K562 (cell line): ENCODE data around the gene WTIP. TPM values are rescaled to one million over a fixed set of nuclear protein-coding genes. Genes with fewer than 3 reads are reported as not detected.

Experiments used
- ESRRA ChIP-seq: fragments of 450-650 bp; IDR thresholded peaks from 2 replicates; pipeline ENCODE4 v1.6.1; 2014; ENCODE audit warnings: low read depth, mild to moderate bottlenecking, moderate library complexity, borderline replicate concordance
- GMEB1 ChIP-seq: fragments of 250-450 bp; sonication (Bioruptor Pico); IDR thresholded peaks from 2 replicates; pipeline ENCODE4 v1.4.0; 2020; ENCODE audit warnings: mild to moderate bottlenecking
- HDAC2 ChIP-seq: fragments of 450-650 bp; IDR thresholded peaks from 2 replicates; pipeline ENCODE4 v1.6.1; 2016; ENCODE audit warnings: mild to moderate bottlenecking
- KLF13 ChIP-seq: fragments of 450-650 bp; IDR thresholded peaks from 2 replicates; pipeline ENCODE4 v1.6.1; 2016; ENCODE audit warnings: missing genetic modification characterization, low read depth, mild to moderate bottlenecking, missing compliant biosample characterization, moderate library complexity, borderline replicate concordance
- MAX ChIP-seq: sonication (generic); formaldehyde crosslinking; IDR thresholded peaks from 2 replicates; pipeline ENCODE4 v1.9.0; 2022; ENCODE audit warnings: mild to moderate bottlenecking, missing genetic modification reagents
- MNT ChIP-seq, 2 experiments: fragments of 450-650 bp; conservative IDR thresholded peaks; 2 replicates each; pipeline ENCODE4 v1.6.1; 2017; ENCODE audit warnings: mild to moderate bottlenecking in 2 of 2, moderate library complexity in 2 of 2
- NFE2 ChIP-seq: IDR thresholded peaks from 2 replicates; pipeline ENCODE4 v1.6.1; 2014; ENCODE audit warnings: antibody characterized with exemption, low read depth
- NFIX ChIP-seq: fragments of 250-450 bp; sonication (Bioruptor Pico); IDR thresholded peaks from 2 replicates; pipeline ENCODE4 v1.4.0; 2020; ENCODE audit warnings: low read depth, mild to moderate bottlenecking, moderate library complexity
- NONO ChIP-seq, 2 experiments: fragments of 200-400 bp in 1 of 2; fragments of 450-650 bp in 1 of 2; formaldehyde crosslinking in 1 of 2; IDR thresholded peaks; 2 replicates each; pipeline ENCODE4 v1.6.1; 2017; ENCODE audit warnings: low read depth in 2 of 2, mild to moderate bottlenecking in 2 of 2, moderate library complexity in 2 of 2, low read length in 1 of 2
- SFPQ ChIP-seq: fragments of 200-400 bp; formaldehyde crosslinking; IDR thresholded peaks from 2 replicates; pipeline ENCODE4 v1.6.1; 2017; ENCODE audit warnings: mild to moderate bottlenecking, low read depth, low read length, moderate library complexity
- SMAD3 ChIP-seq: fragments of 450-650 bp; formaldehyde crosslinking; conservative IDR thresholded peaks from 2 replicates; pipeline ENCODE4 v1.4.0; 2020; ENCODE audit warnings: mild to moderate bottlenecking
- STAT5B ChIP-seq: fragments of 250-450 bp; sonication (Bioruptor Pico); IDR thresholded peaks from 2 replicates; pipeline ENCODE4 v1.8.0; 2021; ENCODE audit warnings: mild to moderate bottlenecking, inconsistent platforms
- ZNF398 ChIP-seq: fragments of 250-450 bp; sonication (Bioruptor Pico); IDR thresholded peaks from 2 replicates; pipeline ENCODE4 v1.8.0; 2021; ENCODE audit warnings: moderate library complexity, mild to moderate bottlenecking, inconsistent platforms
- ZNF518B ChIP-seq: fragments of 250-450 bp; sonication (Bioruptor Pico); IDR thresholded peaks from 2 replicates; pipeline ENCODE4 v1.5.0; 2021; ENCODE audit warnings: mild to moderate bottlenecking, moderate library complexity
- polyA plus RNA-seq, 8 experiments: library from polyadenylated mRNA; depleted of rRNA in 4 of 8; stranded (reverse) in 5 of 8; unstranded in 3 of 8; fragments of >200 nt; fragmentation: Nextera tagmentation in 2 of 8; fragmentation: Illumina TruSeq in 1 of 8; extraction: Ambion mirVana in 2 of 8; extraction: Trizol in 1 of 8; gene quantifications; 2 replicates each; pipeline versions ENCODE4 v1.2.1 to v1.2.3, GENCODE V29; 2011 to 2014; ENCODE audit warnings: inconsistent platforms in 1 of 8, missing spikeins in 1 of 8
- total RNA-seq, 7 experiments: library from RNA; depleted of rRNA in 6 of 7; stranded (reverse); fragments of >200 nt in 6 of 7; fragmentation: Illumina TruSeq in 2 of 7; extraction: Trizol in 2 of 7; gene quantifications; 2 replicates each; pipeline versions ENCODE4 v1.2.1 to v1.2.3, GENCODE V29; 2011 to 2021; ENCODE audit warnings: low replicate concordance in 1 of 7

Gene WTIP
- total and polyA plus RNA-seq, 9 of the 15 experiments (the other 6 are each of a cell fraction or from before 2014, with no cell fraction given) = under 0.01 to 0.54 (median 0.27) TPM; not detected in 1

GRCh38 chr19:34501339-34502320, 20.1 kb downstream of the WTIP start (continued):
- TF ChIP-seq SFPQ (no peak), NFIX (CRISPR knock-in tag) (no peak), ESRRA (no peak), KLF13 (no peak), STAT5B (CRISPR knock-in tag) (no peak), ZNF398 (no peak), MAX (no peak), GMEB1 (no peak), HDAC2 (no peak), ZNF518B (CRISPR knock-in tag) (no peak), SMAD3 (CRISPR knock-in tag) (no peak), NFE2 (no peak), NONO (IDR thresholded peaks at IDR 0.05; ENCODE audit: low read depth in 2 of 2, low read length in 1 of 2) (peak in 1 of 2 experiments; percentile 44; a peak in 1 of 4 replicates), MNT (conservative IDR thresholded peaks at IDR 0.05) (0 out of 4 replicates have a peak, but pooled peaks of 1 of the 2 experiments have one; percentile 23)
